ENCODE results near the gene P2RX3.

P2RX3 gene

DNA sequence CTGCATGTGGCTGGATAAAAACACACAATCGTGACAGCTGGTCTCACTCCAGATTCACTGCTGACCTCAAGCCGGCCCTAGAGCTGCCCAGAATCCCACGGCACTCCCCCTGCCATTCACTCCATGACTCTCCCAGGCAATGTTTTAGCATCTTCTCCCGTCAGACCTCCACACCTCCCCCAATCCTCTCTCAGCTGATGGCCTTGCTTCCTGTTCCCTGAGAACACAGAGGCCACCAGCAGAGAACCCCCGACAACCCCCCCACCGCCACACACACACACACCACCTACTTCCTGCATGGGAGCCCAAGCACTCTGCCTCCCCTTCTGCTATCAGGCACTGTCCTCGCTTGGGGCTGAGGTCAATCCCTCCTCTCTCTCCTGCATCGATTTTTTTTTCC, 22.7 kb upstream of the P2RX3 start:
- ATAC-seq: no peak
- Mint-ChIP-seq H3K4me3 (no peak overlapping the region), H3K27ac (no peak overlapping the region), H3K36me3 (ENCODE audit: low read depth) (peaks cover 6% of the 10 kb centered on the region), H3K4me1 (peaks cover 14% of the 10 kb centered on the region), H3K27me3 (no peaks in the 10 kb centered on the region), H3K9me3 (no peaks in the 10 kb centered on the region)
- DNase-seq: no peak

DNA sequence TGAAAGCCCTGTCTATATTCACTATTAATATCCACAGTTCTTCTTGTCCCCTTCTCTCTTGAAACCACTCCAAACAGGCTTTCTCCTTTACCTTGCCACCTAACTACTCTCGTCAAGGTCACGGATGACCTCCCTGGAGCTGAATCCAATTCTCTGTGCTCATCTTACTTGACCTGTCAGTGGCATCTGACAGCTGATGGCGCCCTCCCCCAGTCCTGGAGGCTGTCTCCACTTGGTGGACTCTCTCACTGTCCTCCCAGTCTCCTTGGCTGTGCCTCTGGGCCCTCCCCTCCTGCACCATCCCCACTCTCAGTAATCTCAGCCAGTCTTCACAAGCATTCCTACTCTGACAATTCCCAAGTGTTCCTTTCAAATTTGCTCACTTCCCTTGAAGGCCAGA, 22.1 kb upstream of the P2RX3 start:
- Mint-ChIP-seq H3K36me3 (ENCODE audit: low read depth) (peaks cover 10% of the 10 kb centered on the region), H3K27me3 (no peaks in the 10 kb centered on the region), H3K9me3 (no peaks in the 10 kb centered on the region), H3K4me1 (peaks cover 8% of the 10 kb centered on the region), H3K4me3 (no peak overlapping the region), H3K27ac (no peak overlapping the region)
- DNase-seq: no peak
- no peak for ATAC-seq

DNA sequence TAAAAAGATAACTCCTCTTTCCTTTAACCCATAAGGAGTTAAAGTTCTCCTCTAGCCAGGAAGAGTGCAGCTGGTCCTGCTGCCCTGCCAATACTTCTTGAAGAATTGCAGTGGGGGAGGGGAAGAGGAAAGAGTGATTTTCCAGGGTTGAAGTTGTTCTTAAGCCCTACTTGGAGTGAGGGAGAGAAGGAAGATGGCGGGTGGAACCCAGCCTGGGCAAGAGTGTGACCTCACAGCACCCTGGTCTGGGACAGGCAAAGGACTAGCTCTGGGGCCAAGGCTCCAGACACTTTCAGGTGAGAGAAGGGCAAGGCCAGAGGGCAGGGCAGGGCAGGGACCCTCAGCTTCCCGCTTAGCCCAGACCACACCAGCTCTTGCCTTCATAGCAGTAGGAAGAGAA, 20.0 kb upstream of the P2RX3 start:
- no peak overlapping the region for H3K27ac Mint-ChIP-seq
- DNase-seq (no peak), ATAC-seq (no peak)
- no peaks in the 10 kb centered on the region for H3K27me3 Mint-ChIP-seq
- H3K36me3 Mint-ChIP-seq (ENCODE audit: low read depth): peaks cover 11% of the 10 kb centered on the region
- no peaks in the 10 kb centered on the region for H3K9me3 Mint-ChIP-seq
- H3K4me3 Mint-ChIP-seq: no peak overlapping the region
- peaks cover 14% of the 10 kb centered on the region for H3K4me1 Mint-ChIP-seq

DNA sequence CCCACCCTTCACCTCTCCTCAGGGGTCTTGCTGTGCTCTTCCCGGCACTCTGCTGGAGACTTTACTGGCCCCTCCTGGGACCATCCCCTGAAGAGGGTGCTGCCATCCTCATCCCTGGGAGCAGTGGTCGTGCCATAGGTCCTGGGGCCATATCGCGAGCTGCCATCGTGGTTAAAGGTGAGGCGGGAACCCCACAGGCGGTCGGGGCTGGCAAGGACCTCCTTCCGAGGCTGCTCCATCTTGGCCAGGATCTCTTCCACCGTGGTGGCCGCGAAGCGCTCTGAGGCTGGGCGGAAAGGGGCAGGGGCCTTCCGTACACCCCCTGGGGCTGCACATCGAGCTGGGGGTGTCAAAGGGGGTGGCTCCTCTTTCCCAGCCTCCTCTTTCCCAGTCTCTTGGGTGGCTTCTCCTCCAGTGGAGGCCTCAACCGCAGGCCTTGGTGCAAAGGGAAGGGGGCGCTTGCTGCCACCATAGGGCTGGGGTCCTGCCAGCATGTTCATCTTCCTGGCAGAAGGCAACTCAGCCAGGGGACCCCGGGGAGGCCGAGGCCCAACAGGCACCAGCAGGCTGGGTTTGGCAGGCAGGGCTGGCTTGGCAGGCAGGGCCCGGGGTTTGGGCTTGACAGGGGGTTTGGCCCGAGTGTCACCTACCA, 18.0 kb upstream of the P2RX3 start:
- Mint-ChIP-seq H3K4me1 (peaks cover 23% of the 10 kb centered on the region), H3K4me3 (no peak overlapping the region), H3K36me3 (ENCODE audit: low read depth) (peaks cover 11% of the 10 kb centered on the region), H3K27ac (no peak overlapping the region), H3K9me3 (no peaks in the 10 kb centered on the region), H3K27me3 (no peaks in the 10 kb centered on the region)
- DNase-seq (no peak), ATAC-seq (no peak)

DNA sequence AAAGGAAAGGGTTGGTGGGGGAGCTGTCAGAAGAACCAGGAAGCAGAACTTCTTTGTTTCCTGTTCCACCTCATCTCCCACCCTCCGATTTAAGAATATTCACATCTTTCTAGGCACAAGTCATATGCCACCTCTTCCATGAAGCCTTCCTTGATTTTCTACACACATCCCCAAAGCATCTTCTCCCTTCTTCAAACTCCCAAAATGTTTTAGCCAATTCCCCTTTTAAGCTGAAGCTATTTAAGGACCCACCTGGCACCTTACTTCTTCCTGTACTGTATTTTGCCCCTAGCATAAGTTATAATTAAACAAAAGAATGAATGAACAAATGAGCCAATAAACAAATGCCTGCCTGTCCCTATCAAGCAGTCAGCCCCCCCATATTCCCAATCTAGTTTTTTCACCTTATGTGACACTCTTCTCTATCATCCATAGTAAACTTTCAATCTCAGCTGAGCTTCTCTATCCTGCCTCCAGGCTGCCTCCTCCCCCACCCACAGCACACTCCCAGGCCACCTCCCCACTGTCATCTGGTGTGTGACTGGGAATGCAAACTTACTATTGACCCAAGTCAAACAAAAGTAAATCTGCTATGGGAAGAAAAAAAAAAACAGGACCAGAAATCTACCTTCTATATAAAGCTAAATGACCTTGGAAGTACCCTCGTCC, 17.3 kb upstream of the P2RX3 start:
- no peaks in the 10 kb centered on the region for H3K27me3 Mint-ChIP-seq
- H3K4me1 Mint-ChIP-seq: peaks cover 29% of the 10 kb centered on the region
- DNase-seq (no peak), ATAC-seq (no peak)
- no peaks in the 10 kb centered on the region for H3K9me3 Mint-ChIP-seq
- H3K27ac Mint-ChIP-seq: no peak overlapping the region
- no peak overlapping the region for H3K4me3 Mint-ChIP-seq
- H3K36me3 Mint-ChIP-seq (ENCODE audit: low read depth): peaks cover 18% of the 10 kb centered on the region

DNA sequence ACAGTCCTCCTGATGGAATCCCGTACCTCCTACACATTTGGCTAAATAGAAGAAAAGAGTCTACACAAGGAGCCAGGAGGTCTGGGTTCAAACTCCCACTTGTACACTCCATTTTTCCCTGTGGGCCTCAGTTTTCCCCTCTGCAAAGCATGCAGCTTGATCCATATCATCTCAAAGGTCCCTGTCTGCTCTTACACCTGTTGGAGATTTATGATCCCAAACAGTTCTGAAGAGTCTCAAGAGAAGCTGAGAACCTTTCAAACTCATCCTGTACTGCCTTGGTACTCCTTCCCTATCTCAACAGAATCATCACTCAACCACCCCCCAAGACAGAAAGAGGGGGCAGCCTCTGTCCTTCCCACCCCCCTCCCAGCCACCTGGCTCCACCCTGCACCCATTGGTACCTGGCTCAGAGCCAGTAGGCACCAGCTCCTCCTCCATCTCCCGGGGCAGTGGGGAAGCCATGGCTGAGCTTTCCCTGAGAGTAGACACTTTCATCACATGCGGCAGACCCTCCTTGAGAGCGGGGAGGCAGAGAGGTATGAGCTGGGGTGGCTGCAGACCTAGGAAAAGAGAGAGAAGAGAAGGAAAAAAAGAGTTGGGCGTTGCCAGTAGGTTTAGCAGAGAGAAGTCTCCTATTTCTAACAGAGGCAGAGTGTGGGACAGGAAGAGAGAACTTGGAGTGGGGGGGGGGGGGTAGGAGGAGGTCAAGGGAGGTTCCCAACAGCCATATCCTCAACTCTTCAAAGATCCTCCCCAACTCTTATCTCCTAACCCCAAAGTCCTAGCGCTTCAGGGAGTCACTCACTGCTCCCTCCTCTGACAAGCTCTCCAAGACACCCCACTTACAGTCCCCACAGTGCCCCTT, 16.5 kb upstream of the P2RX3 start:
- Mint-ChIP-seq H3K4me1 (peaks cover 36% of the 10 kb centered on the region), H3K9me3 (no peaks in the 10 kb centered on the region), H3K27me3 (no peaks in the 10 kb centered on the region), H3K36me3 (ENCODE audit: low read depth) (peaks cover 26% of the 10 kb centered on the region), H3K27ac (no peak overlapping the region), H3K4me3 (no peak overlapping the region)
- DNase-seq (no peak), ATAC-seq (no peak)

DNA sequence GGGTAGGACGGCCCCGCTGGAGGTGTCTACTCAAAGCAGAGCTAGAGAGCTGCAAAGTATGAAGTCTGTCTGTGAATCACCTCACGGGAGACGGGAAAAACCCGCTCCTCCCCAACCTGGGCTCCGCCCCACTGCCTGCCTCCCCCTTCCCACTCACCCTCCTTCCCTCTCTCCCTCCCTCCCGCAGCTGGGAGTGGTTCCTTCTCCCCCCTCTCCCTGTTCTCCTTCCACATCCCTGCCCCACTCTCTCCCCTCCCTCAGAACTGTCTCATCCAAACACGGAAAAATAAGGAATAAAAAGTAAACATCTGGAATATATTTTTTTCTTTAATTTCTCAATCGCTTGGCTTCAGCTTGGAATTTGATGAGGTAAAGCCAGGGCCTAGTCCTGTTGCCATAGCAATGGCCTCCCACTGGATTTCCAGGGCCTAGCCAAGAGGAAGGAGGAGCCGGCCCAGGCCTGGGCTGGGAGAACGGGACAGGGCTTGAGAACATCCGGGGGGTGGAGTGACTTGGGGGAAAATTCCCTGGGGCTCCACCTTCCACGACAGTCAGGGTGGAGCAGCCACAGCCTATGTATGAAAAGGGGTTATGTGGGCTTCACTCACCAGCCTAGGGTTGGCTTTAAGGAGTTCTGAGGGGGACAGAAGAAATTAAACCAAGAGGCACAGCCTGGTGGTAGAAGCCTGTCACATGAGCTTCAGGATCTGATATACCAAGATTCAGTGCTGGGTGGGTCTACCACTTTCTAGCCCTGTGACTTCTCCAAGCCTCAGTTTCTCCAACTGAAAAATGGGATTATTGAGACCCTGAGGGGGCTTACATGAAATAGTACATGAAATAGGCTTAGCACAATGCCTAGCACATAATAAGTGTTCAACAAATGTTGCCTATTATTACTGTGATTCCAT, 15.6 kb upstream of the P2RX3 start:
- H3K4me3 Mint-ChIP-seq: peak overlapping the region; percentile 80
- H3K4me1 Mint-ChIP-seq: peaks cover 44% of the 10 kb centered on the region
- peak overlapping the region; percentile 7 for H3K27ac Mint-ChIP-seq
- DNase-seq: no peak
- peaks cover 34% of the 10 kb centered on the region for H3K36me3 Mint-ChIP-seq (ENCODE audit: low read depth)
- no peaks in the 10 kb centered on the region for H3K27me3 Mint-ChIP-seq
- ATAC-seq: no peak
- H3K9me3 Mint-ChIP-seq: no peaks in the 10 kb centered on the region

DNA sequence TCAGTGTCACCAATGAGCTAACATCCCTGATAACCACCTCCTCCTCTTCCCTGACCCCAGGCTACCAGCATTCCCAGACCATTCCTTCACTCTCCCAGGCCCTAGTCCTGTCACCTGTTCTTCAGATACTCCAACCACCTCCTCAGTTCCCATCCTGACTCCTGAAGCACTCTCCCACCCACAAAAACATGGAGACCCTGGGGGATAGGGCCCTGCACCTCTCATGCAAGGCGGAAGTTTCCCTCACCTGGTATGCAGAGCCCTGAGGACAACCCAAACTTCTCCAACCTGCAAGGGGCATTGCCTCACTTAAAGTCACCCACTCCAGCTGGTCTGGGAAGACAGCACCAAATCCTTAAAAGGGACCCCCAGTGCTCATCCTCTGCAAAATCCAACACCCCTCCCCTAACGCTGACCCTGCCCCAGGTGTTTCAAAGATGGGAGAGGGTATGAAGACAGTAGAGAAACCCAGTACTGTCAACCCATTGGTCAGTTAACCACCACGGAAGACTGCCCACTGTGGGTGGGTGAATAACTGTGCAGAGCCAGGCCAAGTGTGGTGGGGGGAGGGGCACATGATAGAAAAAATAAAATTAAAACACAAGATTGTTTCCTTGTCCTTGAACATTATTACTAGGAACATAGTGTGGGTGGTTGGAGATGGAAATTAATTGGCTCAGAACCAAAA, 14.8 kb upstream of the P2RX3 start:
- no peaks in the 10 kb centered on the region for H3K9me3 Mint-ChIP-seq
- ATAC-seq (no peak), DNase-seq (no peak)
- no peaks in the 10 kb centered on the region for H3K27me3 Mint-ChIP-seq
- peaks cover 39% of the 10 kb centered on the region for H3K36me3 Mint-ChIP-seq (ENCODE audit: low read depth)
- peak overlapping the region; percentile 80 for H3K4me3 Mint-ChIP-seq
- H3K4me1 Mint-ChIP-seq: peaks cover 49% of the 10 kb centered on the region
- H3K27ac Mint-ChIP-seq: peak overlapping the region; percentile 7

DNA sequence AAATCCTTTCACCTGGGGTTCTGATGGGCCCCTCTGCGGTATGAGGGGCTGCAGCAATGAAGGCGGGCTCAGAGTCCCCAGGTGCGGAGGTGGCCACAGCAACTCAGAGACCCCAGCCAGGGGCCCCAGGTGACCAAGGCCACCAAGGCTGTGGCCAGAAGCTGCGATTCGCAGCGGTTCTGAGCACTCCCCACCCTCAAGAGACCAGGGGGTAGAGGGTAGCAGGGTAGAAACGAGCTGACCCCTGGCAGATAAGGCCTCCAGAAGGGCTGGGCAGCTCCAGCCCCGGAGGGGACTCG, 14.3 kb upstream of the P2RX3 start:
- no peaks in the 10 kb centered on the region for H3K27me3 Mint-ChIP-seq
- peak overlapping the region; percentile 80 for H3K4me3 Mint-ChIP-seq
- H3K27ac Mint-ChIP-seq: peak overlapping the region; percentile 60
- peaks cover 44% of the 10 kb centered on the region for H3K36me3 Mint-ChIP-seq (ENCODE audit: low read depth)
- peaks cover 49% of the 10 kb centered on the region for H3K4me1 Mint-ChIP-seq
- ATAC-seq: no peak
- H3K9me3 Mint-ChIP-seq: no peaks in the 10 kb centered on the region
- no peak for DNase-seq

DNA sequence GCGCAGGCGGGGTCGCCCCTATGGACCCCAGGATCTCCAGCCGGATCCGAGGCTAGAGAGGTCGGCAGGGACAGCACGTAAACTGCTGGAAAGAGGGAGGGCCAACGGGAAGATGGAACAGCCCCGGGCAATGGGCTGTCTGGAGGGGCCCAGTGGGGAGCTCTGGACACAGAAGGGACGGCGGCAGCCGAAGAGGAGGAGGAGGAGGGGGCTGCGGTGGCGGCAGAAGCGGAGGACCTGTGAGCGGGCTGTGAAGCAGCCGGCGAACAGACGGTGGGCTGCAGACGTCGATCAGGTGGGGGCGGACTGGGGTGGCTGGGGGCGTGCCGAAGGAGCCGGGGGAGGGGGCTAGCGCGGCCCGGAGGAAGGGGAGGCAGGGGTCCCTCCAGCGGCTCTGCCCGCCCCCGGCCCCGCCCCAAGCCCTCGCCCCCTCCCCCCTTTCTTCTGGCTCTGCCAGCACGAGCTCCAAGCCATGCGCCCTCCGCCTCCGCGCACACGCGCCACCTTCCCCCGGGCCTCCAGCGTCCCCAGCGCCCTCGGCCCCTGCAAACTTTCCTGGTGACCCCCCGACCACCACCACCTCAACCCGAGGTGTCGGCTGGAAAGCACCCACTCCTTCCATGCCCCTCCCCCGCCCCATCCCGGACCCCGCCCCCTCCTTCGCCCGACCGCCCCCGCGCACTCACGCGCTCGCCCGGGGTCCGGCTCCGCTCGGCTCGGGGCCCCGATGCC, 13.8 kb upstream of the P2RX3 start:
- H3K27me3 Mint-ChIP-seq: no peaks in the 10 kb centered on the region
- peaks cover 47% of the 10 kb centered on the region for H3K36me3 Mint-ChIP-seq (ENCODE audit: low read depth)
- ATAC-seq (peak; percentile 8), DNase-seq (peak; percentile 37)
- H3K27ac Mint-ChIP-seq: peak overlapping the region; percentile 60
- peaks cover 50% of the 10 kb centered on the region for H3K4me1 Mint-ChIP-seq
- no peaks in the 10 kb centered on the region for H3K9me3 Mint-ChIP-seq
- H3K4me3 Mint-ChIP-seq: peak overlapping the region; percentile 86

DNA sequence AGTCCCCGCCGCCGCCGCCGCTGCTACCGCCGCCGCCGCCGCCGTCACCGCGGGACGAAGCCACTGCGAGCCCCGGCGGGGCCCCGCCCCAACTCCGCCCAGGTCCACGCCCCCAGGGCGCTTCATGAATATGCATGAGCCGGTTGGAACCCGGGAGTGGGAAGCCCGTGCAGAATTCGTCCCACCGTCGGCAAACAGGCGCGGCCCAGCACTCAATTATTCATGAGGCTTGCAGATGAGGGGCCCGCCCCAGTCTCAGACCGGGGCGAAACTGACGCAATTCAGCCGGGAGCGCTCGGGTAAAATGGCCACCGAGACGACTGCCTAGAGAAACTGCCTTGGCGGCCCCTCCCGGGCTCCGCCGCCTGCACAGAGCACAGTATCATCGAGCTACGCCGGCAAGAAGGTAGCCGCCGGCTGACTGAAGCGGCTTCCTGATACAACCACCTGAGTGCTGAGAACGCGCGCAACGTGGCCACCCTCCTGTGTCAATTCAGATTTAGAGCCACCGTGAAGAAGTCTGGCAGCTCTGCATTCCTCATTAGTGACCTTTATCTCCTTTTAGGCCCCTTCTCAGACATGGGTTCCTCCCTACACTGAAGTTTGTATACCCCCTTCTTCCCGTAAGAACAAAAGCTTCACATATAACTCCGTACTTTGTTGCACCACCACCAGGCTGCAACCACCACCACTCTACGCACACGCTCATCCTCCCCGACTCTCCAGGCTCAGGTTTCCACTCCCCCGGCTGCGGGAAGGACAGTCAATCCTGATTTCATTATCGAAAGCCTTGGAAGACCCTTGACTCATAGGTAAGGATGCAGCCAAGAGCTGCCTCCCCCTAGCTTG, 13.0 kb upstream of the P2RX3 start, which contains the start of gene TNKS1BP1:
Gene TNKS1BP1 (minus strand): TSS at position 67 of the 849 bp plus-strand sequence. CDS start 3,067 bp downstream, outside the sequence.
- peaks cover 54% of the 10 kb centered on the region for H3K36me3 Mint-ChIP-seq (ENCODE audit: low read depth)
- peak; percentile 92 for ATAC-seq
- H3K9me3 Mint-ChIP-seq: no peaks in the 10 kb centered on the region

DNA sequence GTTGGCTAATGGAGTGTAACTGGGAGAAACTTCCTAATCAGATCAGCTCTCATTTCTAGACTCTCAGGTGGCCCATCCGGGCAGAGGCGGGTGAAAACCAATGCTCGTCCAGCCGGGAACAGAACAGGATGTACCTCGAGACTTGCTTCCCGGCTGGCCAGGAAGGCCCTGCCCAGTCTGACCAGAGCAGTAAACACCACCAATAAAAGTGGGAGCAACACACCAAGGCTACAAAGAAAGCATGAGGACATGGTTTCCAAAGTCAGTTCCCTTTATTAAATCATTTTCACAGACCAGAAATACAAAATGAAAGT, 12.5 kb upstream of the P2RX3 start:
- DNase-seq (no peak), ATAC-seq (no peak)
- Mint-ChIP-seq H3K9me3 (no peaks in the 10 kb centered on the region), H3K4me3 (peak overlapping the region; percentile 86), H3K4me1 (peaks cover 64% of the 10 kb centered on the region), H3K27ac (peak overlapping the region; percentile 97), H3K36me3 (ENCODE audit: low read depth) (peaks cover 60% of the 10 kb centered on the region), H3K27me3 (no peaks in the 10 kb centered on the region)

More for the DNA sequence above, 13.0 kb upstream of the P2RX3 start, which contains the start of gene TNKS1BP1:
- H3K27ac Mint-ChIP-seq: peak within 1 kb of the TSS; percentile 97
- peaks cover 58% of the 10 kb centered on the region for H3K4me1 Mint-ChIP-seq
- peak within 1 kb of the TSS; percentile 86 for H3K4me3 Mint-ChIP-seq
- peak; percentile 91 for DNase-seq
- no peaks in the 10 kb centered on the region for H3K27me3 Mint-ChIP-seq
